ENCODE data around the gene LRRC41. TPM values are rescaled to one million over a fixed set of nuclear protein-coding genes. Genes with fewer than 3 reads are reported as not detected.

Gene LRRC41
- total and polyA plus RNA-seq, 2 of the 13 experiments (the other 11 are each of a cell fraction or from before 2014, with no cell fraction given) = 48.1 to 53.6 TPM

DNA sequence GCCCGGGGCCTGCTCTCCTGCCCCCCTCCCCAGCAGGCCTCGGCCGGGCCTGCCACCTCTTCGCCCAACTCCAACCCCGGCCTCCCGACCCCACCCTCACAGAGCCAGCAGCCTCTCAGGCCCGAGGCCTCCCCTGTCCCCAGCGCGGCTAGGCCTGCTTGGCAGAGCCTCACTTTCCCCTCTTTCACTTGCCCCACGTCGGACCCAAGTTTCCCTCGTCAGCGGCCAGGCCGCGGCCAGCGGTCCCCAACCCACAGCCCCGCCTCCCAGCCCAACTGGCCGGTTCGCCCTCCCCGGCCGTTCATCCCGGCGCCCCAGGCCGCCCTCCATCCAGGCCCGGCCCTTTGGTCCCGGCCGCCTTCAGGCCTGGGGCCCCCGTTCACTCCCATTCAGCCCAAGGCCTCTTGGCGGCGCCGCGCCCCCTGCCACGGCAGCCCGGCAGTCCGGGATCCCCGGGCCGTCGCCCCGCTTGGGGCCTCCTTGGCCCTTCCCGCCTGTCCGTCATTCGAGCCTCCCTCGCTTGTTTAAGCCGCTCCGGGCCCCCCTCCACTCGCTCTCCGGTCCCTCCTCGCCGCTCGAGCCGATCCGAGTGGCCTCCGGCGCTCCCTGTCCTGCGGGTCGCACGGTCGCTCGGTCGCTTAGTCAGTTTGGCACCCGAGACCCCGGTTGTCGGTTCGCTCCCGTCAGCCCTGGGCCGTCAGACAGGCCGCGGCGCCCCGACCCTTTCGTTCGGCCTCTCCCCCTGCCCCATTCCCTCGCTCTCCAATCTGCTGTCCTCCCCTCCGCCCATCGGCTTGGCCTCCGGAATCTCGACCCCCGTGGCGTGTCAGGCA, 1.4 kb downstream of the LRRC41 start (continued):
- peak; percentile 3 to 99 for TF ChIP-seq HMGXB4 (CRISPR knock-in tag; IDR thresholded peaks at IDR 0.05; ENCODE audit: borderline replicate concordance in 1 of 2, low read depth in 1 of 2)
- TF ChIP-seq ZNF382 (CRISPR knock-in tag; IDR thresholded peaks at IDR 0.05; ENCODE audit: borderline replicate concordance) = no peak; the same call in 1 of the 2 replicates
- peak; percentile 53; the same call in 1 of the 2 replicates for TF ChIP-seq NAIF1 (CRISPR knock-in tag; IDR thresholded peaks at IDR 0.05; ENCODE audit: borderline replicate concordance)
- TF ChIP-seq ADNP (CRISPR knock-in tag; IDR thresholded peaks at IDR 0.05) = no peak
- no peak for TF ChIP-seq JUNB (CRISPR knock-in tag; IDR thresholded peaks at IDR 0.05; ENCODE audit: borderline replicate concordance)
- TF ChIP-seq, protein P1, sequence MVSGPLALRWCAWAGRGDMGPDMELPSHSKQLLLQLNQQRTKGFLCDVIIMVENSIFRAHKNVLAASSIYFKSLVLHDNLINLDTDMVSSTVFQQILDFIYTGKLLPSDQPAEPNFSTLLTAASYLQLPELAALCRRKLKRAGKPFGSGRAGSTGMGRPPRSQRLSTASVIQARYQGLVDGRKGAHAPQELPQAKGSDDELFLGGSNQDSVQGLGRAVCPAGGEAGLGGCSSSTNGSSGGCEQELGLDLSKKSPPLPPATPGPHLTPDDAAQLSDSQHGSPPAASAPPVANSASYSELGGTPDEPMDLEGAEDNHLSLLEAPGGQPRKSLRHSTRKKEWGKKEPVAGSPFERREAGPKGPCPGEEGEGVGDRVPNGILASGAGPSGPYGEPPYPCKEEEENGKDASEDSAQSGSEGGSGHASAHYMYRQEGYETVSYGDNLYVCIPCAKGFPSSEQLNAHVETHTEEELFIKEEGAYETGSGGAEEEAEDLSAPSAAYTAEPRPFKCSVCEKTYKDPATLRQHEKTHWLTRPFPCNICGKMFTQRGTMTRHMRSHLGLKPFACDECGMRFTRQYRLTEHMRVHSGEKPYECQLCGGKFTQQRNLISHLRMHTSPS (CRISPR knock-in tag; IDR thresholded peaks at IDR 0.05; ENCODE audit: low read depth) = no peak
- no peak for TF ChIP-seq NFE2L2 (IDR thresholded peaks at IDR 0.05; ENCODE audit: low read length)
- TF ChIP-seq TBL1XR1 (IDR thresholded peaks at IDR 0.05; ENCODE audit: borderline replicate concordance, low read length, partially characterized antibody) = no peak
- TF ChIP-seq ZNF367 (CRISPR knock-in tag; IDR thresholded peaks at IDR 0.05; ENCODE audit: borderline replicate concordance) = 0 out of 2 replicates have a peak, but pooled peaks have one; percentile 35
- no peak for TF ChIP-seq EHMT2 (IDR thresholded peaks at IDR 0.05; ENCODE audit: borderline replicate concordance, low read depth, low read length)
- 0 out of 2 replicates have a peak, but pooled peaks have one; percentile 22 for TF ChIP-seq ZNF431 (CRISPR knock-in tag; IDR thresholded peaks at IDR 0.05; ENCODE audit: borderline replicate concordance, low read depth)
- TF ChIP-seq ZNF766 (CRISPR knock-in tag; IDR thresholded peaks at IDR 0.05; ENCODE audit: borderline replicate concordance) = no peak
- TF ChIP-seq ZSCAN31 (CRISPR knock-in tag; IDR thresholded peaks at IDR 0.05; ENCODE audit: low read depth) = peak; percentile 40; the same call in 1 of the 2 replicates
- no peak for TF ChIP-seq ZNF432 (CRISPR knock-in tag; IDR thresholded peaks at IDR 0.05; ENCODE audit: borderline replicate concordance)
- TF ChIP-seq IKZF1 (IDR thresholded peaks at IDR 0.05) = no peak
- TF ChIP-seq ZC3H4 (CRISPR knock-in tag; IDR thresholded peaks at IDR 0.05; ENCODE audit: borderline replicate concordance) = no peak
- no peak for TF ChIP-seq SCMH1 (CRISPR knock-in tag; IDR thresholded peaks at IDR 0.05; ENCODE audit: borderline replicate concordance)
